Right lobe of liver (tissue), 6 donors: Measurements from ENCODE around the gene PAX2. TPM values are rescaled to one million over a fixed set of nuclear protein-coding genes. Genes with fewer than 3 reads are reported as not detected.

ENCODE experiments used
- ATAC-seq, 4 donors: fragments of 200-7000 bp; cut with Tn5 transposase; one replicate each; pipeline ENCODE4 v1.9.1; 2020; ENCODE audit warnings: mild to moderate bottlenecking in 4 of 4, moderate library complexity in 4 of 4
- DNase-seq, 3 donors: peaks; one replicate each; pipeline ENCODE4 v3.0.0-alpha.2; 2020
- H3K27ac ChIP-seq, 3 donors: fragments of 200-600 bp; one replicate each; pipeline ENCODE4 v1.8.0; 2022
- H3K27me3 ChIP-seq, 2 donors: fragments of 200-600 bp; one replicate each; pipeline ENCODE4 v1.8.0; 2022
- H3K36me3 ChIP-seq, 4 donors: fragments of 200-600 bp; sonication (generic) in 1 of 4; one replicate each; pipeline versions ENCODE4 v1.5.1 to v1.8.0; 2017 to 2022; ENCODE audit warnings: control low read depth in 1 of 4
- H3K4me1 ChIP-seq, 4 donors: fragments of 200-600 bp; sonication (generic) in 1 of 4; one replicate each; pipeline versions ENCODE4 v1.5.1 to v1.8.0; 2017 to 2022; ENCODE audit warnings: control low read depth in 1 of 4
- H3K4me3 ChIP-seq, 3 donors: fragments of 200-600 bp; one replicate each; pipeline ENCODE4 v1.8.0; 2022
- H3K9me3 ChIP-seq, 4 donors: fragments of 200-600 bp; sonication (generic) in 1 of 4; one replicate each; pipeline versions ENCODE4 v1.5.1 to v1.8.0; 2017 to 2022; ENCODE audit warnings: control low read depth in 1 of 4
- POLR2A ChIP-seq: fragments of 450-650 bp; IDR thresholded peaks from one replicate; pipeline ENCODE4 v1.6.1; 2017; ENCODE audit warnings: antibody characterized with exemption, mild to moderate bottlenecking
- WGBS: methylation state at CpG from one replicate; pipeline ENCODE4 v1.1.6; 2018; ENCODE audit warnings: low coverage, low lambda C conversion rate; ENCODE audit not compliant: insufficient coverage; ENCODE audit errors: missing lambda C conversion rate; 5-methylcytosine and 5-hydroxymethylcytosine counted together
- intact Hi-C, 2 donors: fragments of 100-400 bp; cut with DNase I; formaldehyde crosslinking; loops; one replicate each; pipeline versions ENCODE4 v1.11.2 to v1.14.1; 2022
- total RNA-seq, 6 experiments: library from RNA; depleted of rRNA in 2 of 6; stranded (reverse); fragments of >200 nt in 2 of 6; fragmentation: NEBNext Ultra II Directional in 3 of 6; extraction: Animal tissue kit (Norgen Biotek cat#: 25700) in 3 of 6; gene quantifications; one replicate each; pipeline versions ENCODE4 v1.1.0 to v1.2.4, GENCODE V29; 2016 to 2023
- TF ChIP-seq, protein P1 (sequence below), 4 donors: fragments of 200-600 bp in 3 of 4; fragments of 450-650 bp in 1 of 4; IDR thresholded peaks; one replicate each; pipeline versions ENCODE4 v1.5.1 to v1.8.0; 2016 to 2022; ENCODE audit warnings: antibody characterized with exemption in 4 of 4, mild to moderate bottlenecking in 2 of 4
- donor health status: DM: no; HTN: yes; CAD: no.
- donor health status: DM: no; HTN: no; CAD: no.
- donor health status: DM: no; HTN: no; CAD: no.
- donor health status: DM: no; HTN: yes; CAD: no.
- donor health status: DM: no; HTN: yes; CAD: no.

The PAX2 gene
- total RNA-seq, 6 experiments from 2014 or later = 0.24 TPM; not detected in 5

DNA sequence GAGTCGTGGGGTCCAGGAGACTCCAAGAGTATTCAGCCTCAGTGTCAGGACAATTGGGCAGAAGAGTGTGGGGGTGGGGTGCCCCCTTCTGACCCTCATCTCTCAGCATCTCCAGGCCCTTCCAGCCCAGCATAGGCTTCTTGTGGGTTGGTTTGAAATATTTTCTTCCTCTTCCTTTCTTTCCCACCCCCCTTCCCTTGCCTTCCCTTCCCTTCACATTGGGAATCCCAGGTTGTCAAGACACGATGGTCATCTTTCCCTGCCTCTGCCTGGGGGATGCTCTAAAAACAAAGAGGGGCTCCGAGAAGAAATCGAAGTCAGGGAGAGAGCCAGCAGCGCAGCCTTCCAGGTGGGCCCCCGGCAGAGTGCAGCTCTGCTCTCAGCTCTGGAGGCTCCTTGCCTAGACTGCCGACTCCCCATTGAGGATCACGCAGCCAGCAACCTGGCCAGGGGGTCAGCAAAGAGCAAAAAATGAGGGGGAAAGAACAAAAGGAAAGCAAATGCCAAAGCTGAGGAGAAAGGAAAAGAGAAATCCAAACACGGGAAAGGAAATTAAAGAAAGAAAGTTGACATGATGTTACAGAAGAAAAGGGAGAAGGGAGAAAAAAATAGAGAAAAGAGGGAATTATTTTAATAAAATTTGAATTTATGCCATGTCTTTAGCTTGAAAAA is 1.5 kb downstream of the PAX2 start:
- ATAC-seq = no peak
- Histone ChIP-seq H3K9me3 (no peaks in the 10 kb centered on the region), H3K36me3 (no peaks in the 10 kb centered on the region), H3K4me3 (no peak overlapping the region), H3K27ac (no peak overlapping the region), H3K27me3 (peaks cover 14 to 51% of the 10 kb centered on the region in 2 donors), H3K4me1 (peaks cover 0 to 13% (median 2%) of the 10 kb centered on the region in 4 donors)
- WGBS = 5% methylated on average over 9 of the region's 9 CpGs
- no peak for DNase-seq
- intact Hi-C loops = loop anchor here in 1 of 2 donors (10.0 kb wide), 1 partner anchor 182 kb away; no protein-coding TSS in a partner anchor
- TF ChIP-seq, protein P1, sequence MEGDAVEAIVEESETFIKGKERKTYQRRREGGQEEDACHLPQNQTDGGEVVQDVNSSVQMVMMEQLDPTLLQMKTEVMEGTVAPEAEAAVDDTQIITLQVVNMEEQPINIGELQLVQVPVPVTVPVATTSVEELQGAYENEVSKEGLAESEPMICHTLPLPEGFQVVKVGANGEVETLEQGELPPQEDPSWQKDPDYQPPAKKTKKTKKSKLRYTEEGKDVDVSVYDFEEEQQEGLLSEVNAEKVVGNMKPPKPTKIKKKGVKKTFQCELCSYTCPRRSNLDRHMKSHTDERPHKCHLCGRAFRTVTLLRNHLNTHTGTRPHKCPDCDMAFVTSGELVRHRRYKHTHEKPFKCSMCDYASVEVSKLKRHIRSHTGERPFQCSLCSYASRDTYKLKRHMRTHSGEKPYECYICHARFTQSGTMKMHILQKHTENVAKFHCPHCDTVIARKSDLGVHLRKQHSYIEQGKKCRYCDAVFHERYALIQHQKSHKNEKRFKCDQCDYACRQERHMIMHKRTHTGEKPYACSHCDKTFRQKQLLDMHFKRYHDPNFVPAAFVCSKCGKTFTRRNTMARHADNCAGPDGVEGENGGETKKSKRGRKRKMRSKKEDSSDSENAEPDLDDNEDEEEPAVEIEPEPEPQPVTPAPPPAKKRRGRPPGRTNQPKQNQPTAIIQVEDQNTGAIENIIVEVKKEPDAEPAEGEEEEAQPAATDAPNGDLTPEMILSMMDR (IDR thresholded peaks at IDR 0.05) = no peak
- no peak for TF ChIP-seq POLR2A

DNA sequence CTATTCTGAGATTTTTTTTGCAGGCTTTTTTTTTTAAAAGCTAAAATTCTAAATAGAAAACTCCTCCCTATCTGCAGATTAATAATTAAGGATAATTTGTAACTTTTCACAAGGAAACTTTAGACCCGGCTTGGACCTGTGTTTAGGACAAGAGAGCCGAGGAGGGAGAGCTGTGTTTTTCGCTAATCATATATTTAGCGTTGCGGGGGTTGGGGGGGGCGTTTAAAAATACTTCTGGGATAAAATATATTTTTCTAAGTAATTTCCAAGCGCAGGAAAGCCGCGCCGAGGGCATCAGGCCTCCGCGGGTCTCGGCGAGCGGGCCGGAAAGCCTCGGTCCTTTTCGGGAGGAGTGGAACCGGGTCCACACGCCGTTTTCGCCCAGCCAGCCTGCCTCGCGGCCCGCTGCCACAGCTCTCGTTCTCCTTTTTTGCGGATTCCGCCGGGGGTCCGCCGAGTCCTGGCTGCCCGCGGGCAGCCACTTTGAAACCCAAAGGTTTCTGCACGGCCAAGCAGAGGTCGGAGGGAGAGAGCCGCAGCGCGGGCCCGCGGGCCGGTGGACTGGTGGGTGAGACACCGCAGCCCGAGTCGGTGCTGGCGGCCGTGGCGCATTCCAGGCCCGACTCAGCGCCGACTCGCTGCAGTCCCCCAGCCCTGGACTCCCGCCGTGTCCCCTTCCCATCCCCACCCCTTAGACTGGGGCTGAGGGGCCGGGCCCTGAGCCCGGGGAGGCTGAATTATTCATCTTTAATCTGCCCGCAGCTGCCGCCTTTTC is 2.3 kb downstream of the PAX2 start:
- ATAC-seq (no peak), DNase-seq (no peak)
- TF ChIP-seq, protein P1 (IDR thresholded peaks at IDR 0.05) = no peak
- no peak for TF ChIP-seq POLR2A
- H3K9me3 ChIP-seq = no peaks in the 10 kb centered on the region
- H3K4me3 ChIP-seq = no peak overlapping the region
- H3K36me3 ChIP-seq = no peaks in the 10 kb centered on the region
- H3K4me1 ChIP-seq = peaks cover 0 to 13% (median 2%) of the 10 kb centered on the region in 4 donors
- peaks cover 14 to 45% of the 10 kb centered on the region in 2 donors for H3K27me3 ChIP-seq
- WGBS = 2% methylated on average over 16 of the region's 57 CpGs
- no peak overlapping the region for H3K27ac ChIP-seq
- intact Hi-C loops = loop anchor here in 1 of 2 donors (10.0 kb wide), 1 partner anchor 183 kb away; no protein-coding TSS in a partner anchor

DNA sequence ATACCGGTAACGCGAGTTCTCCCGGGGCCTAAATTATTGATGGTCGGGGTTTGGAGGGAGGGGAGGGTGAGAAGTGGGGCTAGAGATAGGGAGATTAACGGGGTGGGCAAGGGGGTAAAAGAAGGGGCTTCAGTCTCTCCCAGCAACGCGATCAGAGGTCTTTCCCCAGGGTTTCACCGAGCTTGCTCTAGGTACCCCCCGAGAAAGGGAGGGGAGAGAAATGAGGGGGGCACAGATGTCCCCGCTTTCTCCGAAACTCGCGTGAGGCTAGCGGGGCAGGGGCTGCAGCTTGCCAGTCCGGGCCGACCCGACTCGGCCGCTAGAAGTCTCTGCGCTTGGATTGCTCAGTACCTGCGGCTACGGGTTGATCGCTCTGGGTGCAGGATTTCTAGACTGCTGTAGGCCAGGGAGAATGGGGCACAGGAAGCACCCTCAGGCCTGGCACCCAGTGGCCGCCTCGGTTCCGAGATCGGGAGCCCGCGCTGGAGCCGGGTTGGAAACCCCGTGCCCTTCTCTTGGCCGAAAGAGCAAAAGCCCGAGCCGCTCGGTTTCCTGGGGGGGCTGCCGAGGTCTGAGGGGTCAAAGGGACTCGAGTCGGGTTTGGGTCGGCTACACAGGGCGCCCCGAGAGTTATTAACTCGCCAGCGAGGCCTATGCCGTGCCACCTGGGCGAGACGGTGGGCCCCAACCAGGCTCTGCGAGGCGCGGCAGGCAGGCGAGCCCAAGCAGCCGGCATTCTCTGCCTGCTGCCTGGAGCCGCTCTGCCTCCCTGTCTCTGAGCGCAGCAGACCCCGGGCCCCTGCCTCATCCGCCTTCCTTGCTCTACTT is 3.1 kb downstream of the PAX2 start:
- H3K27me3 ChIP-seq = peaks cover 14 to 45% of the 10 kb centered on the region in 2 donors
- ATAC-seq (no peak), DNase-seq (no peak)
- WGBS = 3% methylated on average over 26 of the region's 56 CpGs
- no peak overlapping the region for H3K27ac ChIP-seq
- intact Hi-C loops = loop anchor here in 1 of 2 donors (10.0 kb wide), 1 partner anchor 184 kb away; no protein-coding TSS in a partner anchor
- TF ChIP-seq POLR2A = no peak
- TF ChIP-seq, protein P1 (IDR thresholded peaks at IDR 0.05) = no peak
- no peaks in the 10 kb centered on the region for H3K36me3 ChIP-seq
- no peak overlapping the region for H3K4me3 ChIP-seq
- no peaks in the 10 kb centered on the region for H3K9me3 ChIP-seq
- peaks cover 0 to 13% (median under 1%) of the 10 kb centered on the region in 4 donors for H3K4me1 ChIP-seq

DNA sequence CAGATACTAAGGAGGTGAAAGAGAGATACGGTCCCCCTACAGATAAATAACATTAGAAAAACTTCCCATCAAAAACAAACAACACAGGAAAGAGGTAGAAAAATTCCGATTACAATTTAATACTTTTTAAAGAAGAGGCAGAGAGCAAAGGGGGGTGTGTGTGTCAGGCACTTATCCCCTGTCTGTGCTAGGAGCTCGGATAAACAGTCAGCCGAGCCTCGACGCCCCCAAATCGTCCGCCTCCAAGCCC is 3.6 kb downstream of the PAX2 start:
- no peaks in the 10 kb centered on the region for H3K36me3 ChIP-seq
- H3K27ac ChIP-seq = no peak overlapping the region
- DNase-seq = no peak

More for the DNA sequence above, 3.6 kb downstream of the PAX2 start:
- no peak for TF ChIP-seq POLR2A
- TF ChIP-seq, protein P1 (IDR thresholded peaks at IDR 0.05) = no peak
- 0% methylated on average over 3 of the region's 8 CpGs for WGBS
- intact Hi-C loops = loop anchor here in 1 of 2 donors (10.0 kb wide), 1 partner anchor 184 kb away; no protein-coding TSS in a partner anchor
- ATAC-seq = no peak
- no peaks in the 10 kb centered on the region for H3K9me3 ChIP-seq
- H3K27me3 ChIP-seq = peaks cover 12 to 42% of the 10 kb centered on the region in 2 donors
- no peak overlapping the region for H3K4me3 ChIP-seq
- H3K4me1 ChIP-seq = peaks cover 0 to 13% (median 0%) of the 10 kb centered on the region in 4 donors
